Mucosa of stomach (tissue), 1 donor: Measurements from ENCODE around the gene FN1.
"Not testable (repeated sequence)": the region's sequence is repeated elsewhere in the genome, so short reads cannot be mapped to it uniquely, and the experiment has no call there.

Experiments used
- H3K27me3 ChIP-seq: one replicate; pipeline ENCODE4 v1.7.0; 2013; ENCODE audit warnings: mild to moderate bottlenecking, low read length; ENCODE audit not compliant: control insufficient read depth, insufficient read depth
- H3K36me3 ChIP-seq: one replicate; pipeline ENCODE4 v1.7.0; 2013; ENCODE audit warnings: low read length; ENCODE audit not compliant: control insufficient read depth, insufficient read depth
- H3K4me1 ChIP-seq: one replicate; pipeline ENCODE4 v1.7.0; 2013; ENCODE audit warnings: mild to moderate bottlenecking, low read length; ENCODE audit not compliant: control insufficient read depth, insufficient read depth
- H3K4me3 ChIP-seq: one replicate; pipeline ENCODE4 v1.7.0; 2013; ENCODE audit warnings: low read length
- H3K9ac ChIP-seq: one replicate; pipeline ENCODE4 v1.7.0; 2013; ENCODE audit warnings: mild to moderate bottlenecking, low read length, moderate library complexity
- H3K9me3 ChIP-seq: one replicate; pipeline ENCODE4 v1.7.0; 2013; ENCODE audit warnings: mild to moderate bottlenecking, low read length, moderate library complexity; ENCODE audit not compliant: control insufficient read depth
- donor health status: Pancreatic carcinoma.

FN1 gene

GRCh38 chr2:215416656-215417055, 19.2 kb downstream of the FN1 start:
- H3K9ac ChIP-seq: no peak overlapping the region
- no peaks in the 10 kb centered on the region for H3K36me3 ChIP-seq
- H3K4me1 ChIP-seq: peaks cover 16% of the 10 kb centered on the region
- no peaks in the 10 kb centered on the region for H3K9me3 ChIP-seq
- H3K4me3 ChIP-seq: no peak overlapping the region
- no peaks in the 10 kb centered on the region for H3K27me3 ChIP-seq

DNA sequence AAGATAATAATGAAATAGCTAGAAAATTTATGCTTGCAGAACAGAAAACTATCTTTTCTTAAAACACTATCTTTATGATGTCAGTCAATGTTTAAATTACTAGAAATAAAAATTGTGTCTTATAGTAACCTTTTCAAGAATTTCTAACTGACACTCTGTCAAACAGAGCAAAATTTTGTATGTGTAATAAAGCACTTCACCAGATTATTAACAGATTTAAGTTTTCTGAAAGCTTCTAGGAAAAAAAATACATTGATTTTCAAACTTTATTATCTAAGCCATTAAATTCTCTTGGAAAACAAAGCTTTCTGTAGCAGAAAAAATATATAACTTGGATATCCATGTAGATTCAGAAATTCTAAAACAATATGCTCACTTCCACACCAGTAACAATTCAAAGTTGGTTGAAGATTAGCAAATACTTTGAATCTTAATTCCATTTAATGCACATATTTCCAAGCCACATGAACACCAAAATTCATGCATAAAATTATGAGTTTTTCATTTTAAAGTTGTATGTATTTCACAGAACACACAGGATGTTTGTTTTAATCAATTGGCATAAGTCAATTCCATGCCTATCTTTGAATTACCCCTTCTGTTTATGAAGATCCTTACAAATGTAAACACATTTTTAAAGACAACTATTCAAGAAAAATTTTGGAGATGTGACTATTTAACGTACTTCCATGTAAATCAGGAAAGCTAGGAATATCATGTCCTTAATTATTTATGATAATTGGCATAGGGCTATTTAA, 19.9 kb downstream of the FN1 start:
- H3K27me3 ChIP-seq: no peaks in the 10 kb centered on the region
- H3K9ac ChIP-seq: no peak overlapping the region
- peaks cover 16% of the 10 kb centered on the region for H3K4me1 ChIP-seq
- H3K36me3 ChIP-seq: no peaks in the 10 kb centered on the region
- H3K4me3 ChIP-seq: no peak overlapping the region
- H3K9me3 ChIP-seq: no peaks in the 10 kb centered on the region

DNA sequence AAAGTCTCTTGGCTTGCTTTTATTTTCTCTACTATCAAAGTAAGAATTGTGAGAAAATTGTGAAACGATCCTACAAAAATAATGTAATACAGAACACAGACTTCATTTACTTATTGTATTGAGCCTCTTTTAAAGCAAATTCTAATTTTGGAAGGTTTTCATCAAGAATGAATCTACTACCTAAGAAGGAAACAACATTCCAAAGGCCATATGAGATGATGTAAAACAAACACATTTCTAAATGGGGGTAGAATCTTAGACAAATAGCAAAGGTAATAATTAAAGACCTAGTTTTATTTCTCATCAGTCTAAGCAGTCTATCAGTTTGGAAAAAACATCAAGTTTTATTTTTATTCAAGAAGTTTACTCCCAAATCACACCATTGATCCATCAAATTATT, 20.6 kb downstream of the FN1 start:
- Histone ChIP-seq H3K36me3 (no peaks in the 10 kb centered on the region), H3K4me1 (peaks cover 16% of the 10 kb centered on the region), H3K4me3 (no peak overlapping the region), H3K27me3 (no peaks in the 10 kb centered on the region), H3K9ac (no peak overlapping the region), H3K9me3 (no peaks in the 10 kb centered on the region)

- H3K27me3 ChIP-seq: no peaks in the 10 kb centered on the region
- no peak overlapping the region for H3K4me3 ChIP-seq
- H3K9ac ChIP-seq: no peak overlapping the region
- H3K9me3 ChIP-seq: no peaks in the 10 kb centered on the region
- H3K4me1 ChIP-seq: peaks cover 16% of the 10 kb centered on the region
- no peaks in the 10 kb centered on the region for H3K36me3 ChIP-seq
Observed at GRCh38 chr2:215414674-215415073, 21.2 kb downstream of the FN1 start.

- no peaks in the 10 kb centered on the region for H3K27me3 ChIP-seq
- H3K4me1 ChIP-seq: peaks cover 16% of the 10 kb centered on the region
- H3K36me3 ChIP-seq: no peaks in the 10 kb centered on the region
- no peak overlapping the region for H3K9ac ChIP-seq
- no peaks in the 10 kb centered on the region for H3K9me3 ChIP-seq
- H3K4me3 ChIP-seq: no peak overlapping the region
Observed at GRCh38 chr2:215413974-215414373, 21.9 kb downstream of the FN1 start.

DNA sequence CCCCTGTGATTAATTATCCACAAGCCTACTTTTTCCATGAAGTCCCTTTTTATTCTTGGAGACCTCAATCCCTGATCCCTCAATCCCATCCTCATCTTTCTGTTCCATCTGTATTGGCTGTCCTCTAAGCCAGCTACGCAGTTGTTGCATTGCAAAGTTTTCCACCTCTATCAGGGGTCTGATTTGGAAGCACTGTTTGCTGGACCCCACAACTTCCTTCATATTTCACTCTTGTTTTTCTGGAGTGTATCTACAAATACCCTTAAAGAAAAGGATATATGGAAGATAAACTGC, 22.4 kb downstream of the FN1 start:
- no peaks in the 10 kb centered on the region for H3K27me3 ChIP-seq

GRCh38 chr2:215411941-215412743, 23.7 kb downstream of the FN1 start:
- H3K4me1 ChIP-seq: no peaks in the 10 kb centered on the region
- no peaks in the 10 kb centered on the region for H3K9me3 ChIP-seq
- H3K36me3 ChIP-seq: no peaks in the 10 kb centered on the region
- no peak overlapping the region for H3K4me3 ChIP-seq
- H3K27me3 ChIP-seq: no peaks in the 10 kb centered on the region
- no peak overlapping the region for H3K9ac ChIP-seq

More for the DNA sequence above, 22.4 kb downstream of the FN1 start:
- H3K9ac ChIP-seq: no peak overlapping the region
- H3K36me3 ChIP-seq: no peaks in the 10 kb centered on the region
- H3K4me3 ChIP-seq: no peak overlapping the region
- peaks cover 12% of the 10 kb centered on the region for H3K4me1 ChIP-seq
- H3K9me3 ChIP-seq: no peaks in the 10 kb centered on the region

GRCh38 chr2:215410932-215411285, 25.0 kb downstream of the FN1 start:
- no peaks in the 10 kb centered on the region for H3K27me3 ChIP-seq
- no peaks in the 10 kb centered on the region for H3K36me3 ChIP-seq
- no peaks in the 10 kb centered on the region for H3K9me3 ChIP-seq
- no peak overlapping the region for H3K9ac ChIP-seq
- no peak overlapping the region for H3K4me3 ChIP-seq
- H3K4me1 ChIP-seq: no peaks in the 10 kb centered on the region

GRCh38 chr2:215410181-215410931, 25.5 kb downstream of the FN1 start:
- not testable (repeated sequence) for H3K9me3 ChIP-seq, H3K36me3 ChIP-seq

GRCh38 chr2:215409331-215410127, 26.3 kb downstream of the FN1 start:
- Histone ChIP-seq H3K9ac (no peak overlapping the region), H3K4me3 (no peak overlapping the region), H3K36me3 (no peaks in the 10 kb centered on the region), H3K27me3 (no peaks in the 10 kb centered on the region), H3K9me3 (no peaks in the 10 kb centered on the region), H3K4me1 (no peaks in the 10 kb centered on the region)

More at GRCh38 chr2:215410181-215410931, 25.5 kb downstream of the FN1 start:
- not testable (repeated sequence) for H3K9ac ChIP-seq, H3K4me3 ChIP-seq, H3K4me1 ChIP-seq, H3K27me3 ChIP-seq

DNA sequence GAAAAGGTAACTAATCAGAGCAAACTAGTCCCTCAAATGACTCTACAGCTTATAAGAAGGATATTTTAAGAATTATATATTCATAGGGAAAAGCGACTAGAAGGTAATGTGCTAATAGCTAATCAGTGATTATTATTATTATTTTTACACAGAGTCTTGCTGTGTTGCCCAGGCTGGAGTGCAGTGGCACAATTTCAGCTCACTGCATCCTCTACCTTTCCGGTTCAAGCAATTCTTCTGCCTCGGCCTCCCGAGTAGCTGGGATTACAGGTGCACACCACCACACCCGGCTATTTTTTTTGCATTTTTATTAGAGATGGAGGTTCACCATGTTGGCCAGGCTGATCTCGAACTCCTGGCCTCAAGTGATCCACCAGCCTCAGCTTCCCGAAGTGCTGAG, 27.4 kb downstream of the FN1 start:
- not testable (repeated sequence) for H3K9me3 ChIP-seq, H3K27me3 ChIP-seq, H3K4me3 ChIP-seq, H3K36me3 ChIP-seq, H3K9ac ChIP-seq, H3K4me1 ChIP-seq
